GM23338 (cell line): Measurements from ENCODE around the gene PTPN22. TPM values are rescaled to one million over a fixed set of nuclear protein-coding genes. Genes with fewer than 3 reads are reported as not detected.

Experiments used
- ATAC-seq: fragments of 200-7000 bp; cut with Tn5 transposase; 3 replicates; pipeline ENCODE4 v1.9.1; 2020
- DNase-seq: peaks from one replicate; pipeline ENCODE4 v3.0.0-alpha.2; 2015; ENCODE audit warnings: low spot score
- H2AFZ ChIP-seq: fragments of 200-600 bp; sonication (generic); 2 replicates; pipeline ENCODE4 v1.8.0; 2016; ENCODE audit warnings: antibody characterized with exemption, mild to moderate bottlenecking, moderate library complexity
- H3F3A ChIP-seq: fragments of 200-600 bp; sonication (generic); replicated peaks from 2 replicates; pipeline ENCODE4 v1.8.0; 2017; ENCODE audit warnings: antibody characterized with exemption, mixed run types, low read depth
- H3K27ac ChIP-seq: fragments of 200-600 bp; sonication (generic); 2 replicates; pipeline ENCODE4 v1.6.1; 2016; ENCODE audit warnings: low read depth
- H3K27me3 ChIP-seq: fragments of 200-600 bp; sonication (generic); 2 replicates; pipeline ENCODE4 v1.8.0; 2016; ENCODE audit warnings: mild to moderate bottlenecking, mixed run types, moderate library complexity; ENCODE audit not compliant: insufficient read depth
- H3K36me3 ChIP-seq: fragments of 200-600 bp; sonication (generic); 2 replicates; pipeline ENCODE4 v1.8.0; 2016; ENCODE audit warnings: mild to moderate bottlenecking; ENCODE audit not compliant: insufficient read depth
- H3K4me1 ChIP-seq: fragments of 200-600 bp; sonication (generic); 2 replicates; pipeline ENCODE4 v1.8.0; 2016; ENCODE audit warnings: mild to moderate bottlenecking, moderate library complexity; ENCODE audit not compliant: insufficient read depth
- H3K4me2 ChIP-seq: fragments of 200-600 bp; sonication (generic); 2 replicates; pipeline ENCODE4 v1.7.1; 2017; ENCODE audit warnings: mixed run types
- H3K4me3 ChIP-seq: fragments of 200-600 bp; sonication (generic); 2 replicates; pipeline ENCODE4 v1.6.1; 2016; ENCODE audit warnings: mixed run types
- H3K79me2 ChIP-seq: fragments of 200-600 bp; sonication (generic); replicated peaks from 2 replicates; pipeline ENCODE4 v1.8.0; 2017; ENCODE audit warnings: mild to moderate bottlenecking; ENCODE audit not compliant: insufficient read depth
- H3K9me2 ChIP-seq: fragments of 200-600 bp; sonication (generic); 2 replicates; pipeline ENCODE4 v1.8.0; 2017; ENCODE audit not compliant: insufficient read depth
- H4K20me1 ChIP-seq: fragments of 200-600 bp; sonication (generic); replicated peaks from 2 replicates; pipeline ENCODE4 v1.8.0; 2017; ENCODE audit warnings: mild to moderate bottlenecking; ENCODE audit not compliant: insufficient read depth
- H3K27ac Mint-ChIP-seq: 2 replicates; pipeline ENCODE4 v1.8.0; 2020; ENCODE audit warnings: inconsistent platforms, mild to moderate bottlenecking, moderate library complexity, mixed read lengths
- H3K27me3 Mint-ChIP-seq: 3 replicates; pipeline ENCODE4 v1.8.0; 2022; ENCODE audit warnings: low read depth, mild to moderate bottlenecking, moderate library complexity, mixed read lengths, inconsistent platforms; ENCODE audit not compliant: insufficient read depth, poor library complexity
- H3K36me3 Mint-ChIP-seq: 3 replicates; pipeline ENCODE4 v1.8.0; 2021; ENCODE audit warnings: low read depth, mild to moderate bottlenecking, inconsistent platforms, moderate library complexity, mixed read lengths
- H3K4me1 Mint-ChIP-seq: 3 replicates; pipeline ENCODE4 v1.8.0; 2020; ENCODE audit warnings: mild to moderate bottlenecking, inconsistent platforms, mixed read lengths
- H3K4me3 Mint-ChIP-seq: 3 replicates; pipeline ENCODE4 v1.8.0; 2021; ENCODE audit warnings: moderate library complexity, mild to moderate bottlenecking, inconsistent platforms, mixed read lengths
- H3K9me3 Mint-ChIP-seq: 3 replicates; pipeline ENCODE4 v1.8.0; 2020; ENCODE audit warnings: moderate library complexity, mild to moderate bottlenecking, inconsistent platforms, mixed read lengths
- CREB1 ChIP-seq: fragments of 250-450 bp; sonication (Bioruptor Pico); IDR thresholded peaks from 2 replicates; pipeline ENCODE4 v1.5.0; 2020; ENCODE audit warnings: low read depth, mild to moderate bottlenecking, moderate library complexity
- CTCF ChIP-seq, 2 experiments: fragments of 200-600 bp in 1 of 2; sonication (generic) in 1 of 2; conservative IDR thresholded peaks; 2 replicates each; pipeline versions ENCODE4 v1.5.1 to v1.6.1; 2016 to 2017; ENCODE audit warnings: antibody characterized with exemption in 2 of 2, low read depth in 2 of 2, mild to moderate bottlenecking in 2 of 2, moderate library complexity in 1 of 2
- ETS1 ChIP-seq: IDR thresholded peaks from 2 replicates; pipeline ENCODE4 v1.6.1; 2016; ENCODE audit warnings: antibody characterized with exemption
- EZH2 ChIP-seq: fragments of 200-600 bp; sonication (generic); IDR thresholded peaks from one replicate; pipeline ENCODE4 v1.8.0; 2017; ENCODE audit warnings: antibody characterized with exemption, mild to moderate bottlenecking, low read depth; ENCODE audit not compliant: unreplicated experiment
- NANOG ChIP-seq: IDR thresholded peaks from 2 replicates; pipeline ENCODE4 v1.6.1; 2016; ENCODE audit warnings: antibody characterized with exemption, borderline replicate concordance
- POLR2AphosphoS5 ChIP-seq: IDR thresholded peaks from 2 replicates; pipeline ENCODE4 v1.6.1; 2016; ENCODE audit warnings: antibody characterized with exemption, low read depth
- STAT1 ChIP-seq: IDR thresholded peaks from one replicate; pipeline ENCODE4 v1.6.1; 2016; ENCODE audit warnings: antibody characterized with exemption; ENCODE audit not compliant: unreplicated experiment
- polyA plus RNA-seq: library from polyadenylated mRNA; unstranded; fragments of >200 nt; fragmentation: Nextera tagmentation; extraction: Ambion mirVana; gene quantifications from 2 replicates; pipeline ENCODE4 v1.2.1, GENCODE V29; 2016
- total RNA-seq: library from RNA; depleted of rRNA; stranded (reverse); fragments of >200 nt; shearing (Covaris generic); gene quantifications from 2 replicates; pipeline ENCODE4 v1.2.3, GENCODE V29; 2014
- TF ChIP-seq, protein P1 (sequence below): fragments of 250-450 bp; sonication (Bioruptor Pico); IDR thresholded peaks from 2 replicates; pipeline ENCODE4 v1.5.0; 2020; ENCODE audit warnings: mild to moderate bottlenecking, moderate library complexity
- TF ChIP-seq, protein P2 (sequence below): IDR thresholded peaks from one replicate; pipeline ENCODE4 v1.6.1; 2018; ENCODE audit warnings: antibody characterized with exemption; ENCODE audit not compliant: unreplicated experiment

PTPN22 gene
- total and polyA plus RNA-seq, 2 experiments from 2014 or later: 0.08 TPM; not detected in 1

- no peak for TF ChIP-seq EZH2
- no peak for TF ChIP-seq CTCF (conservative IDR thresholded peaks at IDR 0.05; ENCODE audit: low read depth in 2 of 2)
Observed at GRCh38 chr1:113868387-113869083, 3.0 kb downstream of the PTPN22 start (continued).

DNA sequence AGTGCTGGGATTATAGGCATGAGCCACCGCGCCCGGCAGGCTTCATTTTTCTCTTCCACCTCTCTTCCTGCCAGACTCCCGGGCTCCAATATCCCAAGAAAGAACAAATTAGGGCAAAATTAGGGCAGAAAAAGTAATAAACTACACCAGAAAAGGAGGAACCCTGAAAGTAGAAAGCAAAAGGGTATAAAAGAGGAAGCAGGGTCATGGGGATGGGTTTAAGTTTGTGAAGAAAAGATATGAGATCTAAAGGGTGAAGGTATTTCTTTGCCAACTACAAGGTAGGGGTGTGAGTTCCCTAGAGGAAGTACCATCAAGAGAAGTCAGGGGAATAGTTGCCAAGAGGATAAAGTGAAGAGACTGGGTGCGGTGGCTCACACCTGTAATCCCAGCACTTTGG, 9.9 kb downstream of the PTPN22 start:
- Mint-ChIP-seq H3K4me3 (no peak overlapping the region), H3K36me3 (no peaks in the 10 kb centered on the region), H3K9me3 (no peaks in the 10 kb centered on the region), H3K4me1 (no peaks in the 10 kb centered on the region), H3K27ac (no peak overlapping the region), H3K27me3 (no peaks in the 10 kb centered on the region)
- no peaks in the 10 kb centered on the region for H3K27me3 ChIP-seq
- no peak for DNase-seq
- no peaks in the 10 kb centered on the region for H3F3A ChIP-seq
- no peak overlapping the region for H3K4me2 ChIP-seq
- no peaks in the 10 kb centered on the region for H3K4me1 ChIP-seq
- no peaks in the 10 kb centered on the region for H3K79me2 ChIP-seq
- no peak overlapping the region; the same call in 1 of the 2 replicates for H2AFZ ChIP-seq
- no peaks in the 10 kb centered on the region for H4K20me1 ChIP-seq
- no peaks in the 10 kb centered on the region for H3K9me2 ChIP-seq
- H3K36me3 ChIP-seq: no peaks in the 10 kb centered on the region
- no peak for ATAC-seq
- no peak overlapping the region for H3K27ac ChIP-seq
- H3K4me3 ChIP-seq: no peak overlapping the region
- TF ChIP-seq CTCF (conservative IDR thresholded peaks at IDR 0.05; ENCODE audit: low read depth in 2 of 2) (no peak), NANOG (no peak), STAT1 (no peak), ETS1 (no peak), POLR2AphosphoS5 (no peak), CREB1 (CRISPR knock-in tag) (no peak), EZH2 (no peak)
- TF ChIP-seq, protein P1, sequence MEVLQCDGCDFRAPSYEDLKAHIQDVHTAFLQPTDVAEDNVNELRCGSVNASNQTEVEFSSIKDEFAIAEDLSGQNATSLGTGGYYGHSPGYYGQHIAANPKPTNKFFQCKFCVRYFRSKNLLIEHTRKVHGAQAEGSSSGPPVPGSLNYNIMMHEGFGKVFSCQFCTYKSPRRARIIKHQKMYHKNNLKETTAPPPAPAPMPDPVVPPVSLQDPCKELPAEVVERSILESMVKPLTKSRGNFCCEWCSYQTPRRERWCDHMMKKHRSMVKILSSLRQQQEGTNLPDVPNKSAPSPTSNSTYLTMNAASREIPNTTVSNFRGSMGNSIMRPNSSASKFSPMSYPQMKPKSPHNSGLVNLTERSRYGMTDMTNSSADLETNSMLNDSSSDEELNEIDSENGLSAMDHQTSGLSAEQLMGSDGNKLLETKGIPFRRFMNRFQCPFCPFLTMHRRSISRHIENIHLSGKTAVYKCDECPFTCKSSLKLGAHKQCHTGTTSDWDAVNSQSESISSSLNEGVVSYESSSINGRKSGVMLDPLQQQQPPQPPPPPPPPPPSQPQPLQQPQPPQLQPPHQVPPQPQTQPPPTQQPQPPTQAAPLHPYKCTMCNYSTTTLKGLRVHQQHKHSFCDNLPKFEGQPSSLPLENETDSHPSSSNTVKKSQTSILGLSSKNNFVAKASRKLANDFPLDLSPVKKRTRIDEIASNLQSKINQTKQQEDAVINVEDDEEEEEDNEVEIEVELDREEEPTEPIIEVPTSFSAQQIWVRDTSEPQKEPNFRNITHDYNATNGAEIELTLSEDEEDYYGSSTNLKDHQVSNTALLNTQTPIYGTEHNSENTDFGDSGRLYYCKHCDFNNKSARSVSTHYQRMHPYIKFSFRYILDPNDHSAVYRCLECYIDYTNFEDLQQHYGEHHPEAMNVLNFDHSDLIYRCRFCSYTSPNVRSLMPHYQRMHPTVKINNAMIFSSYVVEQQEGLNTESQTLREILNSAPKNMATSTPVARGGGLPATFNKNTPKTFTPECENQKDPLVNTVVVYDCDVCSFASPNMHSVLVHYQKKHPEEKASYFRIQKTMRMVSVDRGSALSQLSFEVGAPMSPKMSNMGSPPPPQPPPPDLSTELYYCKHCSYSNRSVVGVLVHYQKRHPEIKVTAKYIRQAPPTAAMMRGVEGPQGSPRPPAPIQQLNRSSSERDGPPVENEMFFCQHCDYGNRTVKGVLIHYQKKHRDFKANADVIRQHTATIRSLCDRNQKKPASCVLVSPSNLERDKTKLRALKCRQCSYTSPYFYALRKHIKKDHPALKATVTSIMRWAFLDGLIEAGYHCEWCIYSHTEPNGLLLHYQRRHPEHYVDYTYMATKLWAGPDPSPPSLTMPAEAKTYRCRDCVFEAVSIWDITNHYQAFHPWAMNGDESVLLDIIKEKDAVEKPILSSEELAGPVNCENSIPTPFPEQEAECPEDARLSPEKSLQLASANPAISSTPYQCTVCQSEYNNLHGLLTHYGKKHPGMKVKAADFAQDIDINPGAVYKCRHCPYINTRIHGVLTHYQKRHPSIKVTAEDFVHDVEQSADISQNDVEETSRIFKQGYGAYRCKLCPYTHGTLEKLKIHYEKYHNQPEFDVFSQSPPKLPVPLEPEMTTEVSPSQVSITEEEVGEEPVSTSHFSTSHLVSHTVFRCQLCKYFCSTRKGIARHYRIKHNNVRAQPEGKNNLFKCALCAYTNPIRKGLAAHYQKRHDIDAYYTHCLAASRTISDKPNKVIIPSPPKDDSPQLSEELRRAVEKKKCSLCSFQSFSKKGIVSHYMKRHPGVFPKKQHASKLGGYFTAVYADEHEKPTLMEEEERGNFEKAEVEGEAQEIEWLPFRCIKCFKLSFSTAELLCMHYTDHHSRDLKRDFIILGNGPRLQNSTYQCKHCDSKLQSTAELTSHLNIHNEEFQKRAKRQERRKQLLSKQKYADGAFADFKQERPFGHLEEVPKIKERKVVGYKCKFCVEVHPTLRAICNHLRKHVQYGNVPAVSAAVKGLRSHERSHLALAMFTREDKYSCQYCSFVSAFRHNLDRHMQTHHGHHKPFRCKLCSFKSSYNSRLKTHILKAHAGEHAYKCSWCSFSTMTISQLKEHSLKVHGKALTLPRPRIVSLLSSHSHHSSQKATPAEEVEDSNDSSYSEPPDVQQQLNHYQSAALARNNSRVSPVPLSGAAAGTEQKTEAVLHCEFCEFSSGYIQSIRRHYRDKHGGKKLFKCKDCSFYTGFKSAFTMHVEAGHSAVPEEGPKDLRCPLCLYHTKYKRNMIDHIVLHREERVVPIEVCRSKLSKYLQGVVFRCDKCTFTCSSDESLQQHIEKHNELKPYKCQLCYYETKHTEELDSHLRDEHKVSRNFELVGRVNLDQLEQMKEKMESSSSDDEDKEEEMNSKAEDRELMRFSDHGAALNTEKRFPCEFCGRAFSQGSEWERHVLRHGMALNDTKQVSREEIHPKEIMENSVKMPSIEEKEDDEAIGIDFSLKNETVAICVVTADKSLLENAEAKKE (CRISPR knock-in tag): no peak
- TF ChIP-seq, protein P2, sequence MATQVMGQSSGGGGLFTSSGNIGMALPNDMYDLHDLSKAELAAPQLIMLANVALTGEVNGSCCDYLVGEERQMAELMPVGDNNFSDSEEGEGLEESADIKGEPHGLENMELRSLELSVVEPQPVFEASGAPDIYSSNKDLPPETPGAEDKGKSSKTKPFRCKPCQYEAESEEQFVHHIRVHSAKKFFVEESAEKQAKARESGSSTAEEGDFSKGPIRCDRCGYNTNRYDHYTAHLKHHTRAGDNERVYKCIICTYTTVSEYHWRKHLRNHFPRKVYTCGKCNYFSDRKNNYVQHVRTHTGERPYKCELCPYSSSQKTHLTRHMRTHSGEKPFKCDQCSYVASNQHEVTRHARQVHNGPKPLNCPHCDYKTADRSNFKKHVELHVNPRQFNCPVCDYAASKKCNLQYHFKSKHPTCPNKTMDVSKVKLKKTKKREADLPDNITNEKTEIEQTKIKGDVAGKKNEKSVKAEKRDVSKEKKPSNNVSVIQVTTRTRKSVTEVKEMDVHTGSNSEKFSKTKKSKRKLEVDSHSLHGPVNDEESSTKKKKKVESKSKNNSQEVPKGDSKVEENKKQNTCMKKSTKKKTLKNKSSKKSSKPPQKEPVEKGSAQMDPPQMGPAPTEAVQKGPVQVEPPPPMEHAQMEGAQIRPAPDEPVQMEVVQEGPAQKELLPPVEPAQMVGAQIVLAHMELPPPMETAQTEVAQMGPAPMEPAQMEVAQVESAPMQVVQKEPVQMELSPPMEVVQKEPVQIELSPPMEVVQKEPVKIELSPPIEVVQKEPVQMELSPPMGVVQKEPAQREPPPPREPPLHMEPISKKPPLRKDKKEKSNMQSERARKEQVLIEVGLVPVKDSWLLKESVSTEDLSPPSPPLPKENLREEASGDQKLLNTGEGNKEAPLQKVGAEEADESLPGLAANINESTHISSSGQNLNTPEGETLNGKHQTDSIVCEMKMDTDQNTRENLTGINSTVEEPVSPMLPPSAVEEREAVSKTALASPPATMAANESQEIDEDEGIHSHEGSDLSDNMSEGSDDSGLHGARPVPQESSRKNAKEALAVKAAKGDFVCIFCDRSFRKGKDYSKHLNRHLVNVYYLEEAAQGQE: no peak
